K562 (cell line): ENCODE measurements around the gene ANKRD11. TPM values are rescaled to one million over a fixed set of nuclear protein-coding genes. Genes with fewer than 3 reads are reported as not detected.

ENCODE experiments used
- ATAC-seq: fragments of 200-7000 bp; cut with Tn5 transposase; 3 replicates; pipeline ENCODE4 v1.9.1; 2020; ENCODE audit warnings: moderate library complexity
- BruUV-seq: library from RNA; stranded (reverse); fragments of 400-500 nt; replicated peaks from 2 replicates; lab custom pipeline; 2021; lab: Mats Ljungman, UMichigan
- CTCF ChIA-PET: fragments of 300-600 bp; formaldehyde crosslinking; extraction: SDS; loops from one replicate; lab custom pipeline; 2021; ENCODE audit warnings: low intra/inter-chr PET ratio; lab: Yijun Ruan, JAX
- POLR2A ChIA-PET: fragments of 300-600, 350-650 bp; sonication (Branson Sonifier 250); formaldehyde crosslinking; extraction: SDS; loops from one replicate; lab custom pipeline; 2021; ENCODE audit warnings: antibody characterized with exemption, inconsistent platforms; lab: Yijun Ruan, JAX
- DNase-seq, 4 experiments: peaks; one replicate each; pipeline versions ENCODE4 v3.0.0 to v3.0.0-alpha.2; 2011 to 2018; ENCODE audit warnings: low spot score in 3 of 4, mixed read lengths in 3 of 4; ENCODE audit errors: extremely low read depth in 1 of 4
- FAIRE-seq: peaks from 2 replicates; lab custom pipeline; 2011; peaks lifted over from hg19 to GRCh38; lab: Jason Lieb, UNC
- H2AFZ ChIP-seq: 2 replicates; pipeline ENCODE4 v1.6.0; 2011; ENCODE audit warnings: low read depth, low read length, control low read depth, inconsistent platforms
- H3K27ac ChIP-seq: fragments of 200-600 bp; 3 replicates; pipeline ENCODE4 v1.8.0; 2011; ENCODE audit warnings: low read depth, mild to moderate bottlenecking, control low read depth, inconsistent platforms, low read length, moderate library complexity, mixed read lengths; ENCODE audit errors: extremely low read depth
- H3K27me3 ChIP-seq, 2 experiments: fragments of 300-600 bp in 1 of 2; 2 replicates in 1 of 2; 3 replicates in 1 of 2; pipeline versions ENCODE4 v1.6.0 to v1.8.0; 2011; ENCODE audit warnings: inconsistent platforms in 2 of 2, low read length in 2 of 2, mild to moderate bottlenecking in 1 of 2, mixed read lengths in 1 of 2, moderate library complexity in 1 of 2; ENCODE audit not compliant: control insufficient read depth in 2 of 2, insufficient read depth in 2 of 2
- H3K36me3 ChIP-seq: fragments of 300-600 bp; 3 replicates; pipeline ENCODE4 v1.8.0; 2011; ENCODE audit warnings: mild to moderate bottlenecking, low read length, inconsistent platforms; ENCODE audit not compliant: control insufficient read depth, insufficient read depth
- H3K4me1 ChIP-seq, 2 experiments: fragments of 200-600 bp in 1 of 2; replicated peaks in 1 of 2; 2 replicates in 1 of 2; 3 replicates in 1 of 2; pipeline versions ENCODE4 v1.5.1 to v1.8.0; 2011; ENCODE audit warnings: inconsistent platforms in 2 of 2, low read length in 2 of 2, mild to moderate bottlenecking in 1 of 2, mixed read lengths in 1 of 2, moderate library complexity in 1 of 2; ENCODE audit not compliant: control insufficient read depth in 2 of 2, insufficient read depth in 2 of 2
- H3K4me2 ChIP-seq: 2 replicates; pipeline ENCODE4 v1.6.1; 2011; ENCODE audit warnings: low read length, control low read depth, inconsistent platforms, mixed read lengths; ENCODE audit not compliant: insufficient read depth
- H3K4me3 ChIP-seq: fragments of 200-600 bp; sonication (generic), shearing (Covaris generic); 2 replicates; pipeline ENCODE4 v1.5.1; 2016; ENCODE audit warnings: control low read depth, inconsistent platforms
- H3K79me2 ChIP-seq: fragments of 200-600 bp; 3 replicates; pipeline ENCODE4 v1.8.0; 2011; ENCODE audit warnings: low read length, inconsistent platforms; ENCODE audit not compliant: control insufficient read depth, insufficient read depth
- H3K9ac ChIP-seq, 2 experiments: 2 replicates each; pipeline versions ENCODE4 v1.6.0 to v1.6.1; 2011; ENCODE audit warnings: low read depth in 2 of 2, low read length in 2 of 2, control low read depth in 1 of 2, inconsistent platforms in 1 of 2, mild to moderate bottlenecking in 1 of 2, mixed read lengths in 1 of 2; ENCODE audit not compliant: insufficient read depth in 1 of 2
- H3K9me1 ChIP-seq: one replicate; pipeline ENCODE4 v1.6.0; 2011; ENCODE audit warnings: inconsistent platforms, mild to moderate bottlenecking, low read length, moderate library complexity; ENCODE audit not compliant: control insufficient read depth, insufficient read depth
- H3K9me3 ChIP-seq: replicated peaks from 2 replicates; pipeline ENCODE4 v1.5.1; 2011; ENCODE audit warnings: low read depth, low read length, inconsistent platforms; ENCODE audit not compliant: control insufficient read depth, insufficient read depth
- H4K20me1 ChIP-seq: replicated peaks from 2 replicates; pipeline ENCODE4 v1.6.1; 2011; ENCODE audit warnings: low read length, inconsistent platforms, mixed read lengths; ENCODE audit not compliant: control insufficient read depth, insufficient read depth
- CREBBP ChIP-seq: IDR thresholded peaks from one replicate; pipeline ENCODE4 v1.6.1; 2012; ENCODE audit warnings: low read depth, mild to moderate bottlenecking, control low read depth, inconsistent platforms, low read length
- CXXC5 ChIP-seq: fragments of 250-450 bp; sonication (Bioruptor Pico); IDR thresholded peaks from 2 replicates; pipeline ENCODE4 v1.8.0; 2022; ENCODE audit warnings: inconsistent platforms, mild to moderate bottlenecking, moderate library complexity
- HDAC1 ChIP-seq, 2 experiments: fragments of 450-650 bp; IDR thresholded peaks; 2 replicates each; pipeline ENCODE4 v1.6.1; 2016 to 2017; ENCODE audit warnings: inconsistent platforms in 1 of 2, mild to moderate bottlenecking in 1 of 2, moderate library complexity in 1 of 2
- PCBP2 ChIP-seq: fragments of 200-400 bp; formaldehyde crosslinking; IDR thresholded peaks from 2 replicates; pipeline ENCODE4 v1.6.1; 2018; ENCODE audit warnings: low read length, low read depth, mild to moderate bottlenecking, moderate library complexity; ENCODE audit not compliant: poor library complexity, severe bottlenecking
- RBM34 ChIP-seq: fragments of 200-400 bp; formaldehyde crosslinking; IDR thresholded peaks from 2 replicates; pipeline ENCODE4 v1.6.1; 2018; ENCODE audit warnings: low read length, borderline replicate concordance; ENCODE audit not compliant: insufficient read depth
- RFX5 ChIP-seq: IDR thresholded peaks from 2 replicates; pipeline ENCODE4 v1.6.1; 2011; ENCODE audit warnings: low read depth, mild to moderate bottlenecking, improper control_type of control experiment, low read length
- THAP7 ChIP-seq: fragments of 250-450 bp; sonication (Bioruptor Pico); IDR thresholded peaks from 2 replicates; pipeline ENCODE4 v1.5.0; 2021
- TOE1 ChIP-seq, 2 experiments: fragments of 450-650 bp in 1 of 2; sonication (generic) in 1 of 2; formaldehyde crosslinking in 1 of 2; IDR thresholded peaks; 2 replicates each; pipeline versions ENCODE4 v1.7.1 to v1.8.0; 2016 to 2022; ENCODE audit warnings: borderline replicate concordance in 2 of 2, mild to moderate bottlenecking in 2 of 2, antibody characterized with exemption in 1 of 2, inconsistent platforms in 1 of 2, low read depth in 1 of 2, missing genetic modification reagents in 1 of 2, moderate library complexity in 1 of 2
- ZNF57 ChIP-seq: fragments of 450-650 bp; formaldehyde crosslinking; IDR thresholded peaks from 2 replicates; pipeline ENCODE4 v1.4.0; 2020; ENCODE audit warnings: mild to moderate bottlenecking, moderate library complexity
- WGBS: fragments of 100-300 bp; shearing (Covaris generic); methylation state at CpG from one replicate; pipeline ENCODE4 v1.1.6; 2016; ENCODE audit warnings: low coverage, mixed read lengths; ENCODE audit not compliant: insufficient coverage; ENCODE audit errors: missing lambda C conversion rate; 5-methylcytosine and 5-hydroxymethylcytosine counted together
- in situ Hi-C: fragments of 300-500 bp; cut with MboI; formaldehyde crosslinking; loops from 4 replicates; pipeline ENCODE4 v1.15.0; 2018; ENCODE audit warnings: inconsistent platforms, mixed read lengths
- intact Hi-C: fragments of 100-400 bp; cut with micrococcal nuclease; formaldehyde crosslinking; loops from 2 replicates; pipeline ENCODE4 v1.14.2; 2022
- polyA plus RNA-seq, 8 experiments: library from polyadenylated mRNA; depleted of rRNA in 4 of 8; stranded (reverse) in 5 of 8; unstranded in 3 of 8; fragments of >200 nt; fragmentation: Nextera tagmentation in 2 of 8; fragmentation: Illumina TruSeq in 1 of 8; extraction: Ambion mirVana in 2 of 8; extraction: Trizol in 1 of 8; gene quantifications; 2 replicates each; pipeline versions ENCODE4 v1.2.1 to v1.2.3, GENCODE V29; 2011 to 2014; ENCODE audit warnings: inconsistent platforms in 1 of 8, missing spikeins in 1 of 8
- total RNA-seq, 7 experiments: library from RNA; depleted of rRNA in 6 of 7; stranded (reverse); fragments of >200 nt in 6 of 7; fragmentation: Illumina TruSeq in 2 of 7; extraction: Trizol in 2 of 7; gene quantifications; 2 replicates each; pipeline versions ENCODE4 v1.2.1 to v1.2.3, GENCODE V29; 2011 to 2021; ENCODE audit warnings: low replicate concordance in 1 of 7
- TF ChIP-seq, protein P1 (sequence below): sonication (generic); formaldehyde crosslinking; IDR thresholded peaks from 2 replicates; pipeline ENCODE4 v1.8.1; 2023; ENCODE audit warnings: mild to moderate bottlenecking, missing genetic modification reagents

The ANKRD11 gene
- total and polyA plus RNA-seq, 9 of the 15 experiments (the other 6 are each of a cell fraction or from before 2014, with no cell fraction given): 4.7 to 126 (median 31.7) TPM

DNA sequence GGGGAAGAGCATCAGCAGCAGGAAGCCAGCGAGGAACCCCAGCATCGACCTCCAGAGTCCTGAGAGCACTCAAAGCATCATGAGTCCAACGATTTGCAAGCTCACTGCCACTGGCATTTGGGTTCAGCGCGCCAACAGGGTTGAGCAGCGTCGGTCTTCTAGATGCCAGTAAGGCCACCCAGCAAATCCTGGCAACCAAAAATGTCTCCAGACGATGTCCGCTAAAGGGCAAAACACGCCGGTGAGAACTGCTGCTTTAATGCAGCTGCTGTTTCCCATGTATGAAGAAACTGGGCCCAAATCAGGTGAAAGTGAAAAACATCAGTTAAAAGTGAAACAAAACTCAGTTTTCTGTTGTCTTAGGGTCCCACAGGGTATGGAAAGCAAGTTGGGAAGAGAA lies 70.2 kb downstream of the ANKRD11 start:
- Histone ChIP-seq H3K4me2 (no peak overlapping the region), H3K27me3 (no peaks in the 10 kb centered on the region), H3K4me1 (peaks cover 2 to 11% of the 10 kb centered on the region in 2 experiments; a peak in 3 of 5 replicates), H3K27ac (no peak overlapping the region), H3K4me3 (no peak overlapping the region), H3K9me1 (peaks cover 4% of the 10 kb centered on the region), H3K9me3 (no peaks in the 10 kb centered on the region), H3K79me2 (peaks cover 94% of the 10 kb centered on the region), H3K36me3 (peaks cover 61% of the 10 kb centered on the region), H4K20me1 (peaks cover 75% of the 10 kb centered on the region), H2AFZ (no peak overlapping the region), H3K9ac (no peak overlapping the region)
- in situ Hi-C loops (no loop called here), intact Hi-C loops (no loop called here)
- CTCF ChIA-PET: no interaction called here
- no peak for FAIRE-seq
- DNase-seq: no peak
- no peak for TF ChIP-seq RFX5
- TF ChIP-seq CREBBP: no peak
- no peak for TF ChIP-seq ZNF57
- POLR2A ChIA-PET: interaction anchor here (0.6 to 2.7 kb wide), 5 partner anchors 10 to 85 kb away, joined by 3 to 12 read pairs (median 3); no protein-coding TSS in a partner anchor
- BruUV-seq: no TSS peak
- WGBS: 92% methylated on average over 10 of the region's 11 CpGs
- no peak for ATAC-seq

DNA sequence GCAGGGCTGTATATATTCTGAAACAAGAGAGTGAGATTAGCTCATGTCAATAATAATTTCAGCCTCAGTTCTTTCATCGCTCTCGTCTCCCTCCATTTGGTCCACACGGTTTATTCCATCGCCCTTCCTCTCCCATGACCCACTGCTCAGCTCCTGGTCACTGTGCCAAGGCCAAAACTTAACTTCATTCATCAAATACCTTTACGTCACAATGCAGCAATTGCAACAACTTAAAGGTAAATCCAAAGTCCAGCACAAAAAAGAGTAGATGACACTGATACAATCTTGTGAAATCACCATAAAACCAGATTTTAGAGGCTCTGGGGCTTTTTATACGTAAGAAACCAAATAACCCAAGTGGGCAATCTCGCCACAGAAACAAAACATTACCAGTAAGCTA lies 72.0 kb downstream of the ANKRD11 start:
- intact Hi-C loops: no loop called here
- no peak overlapping the region for H3K4me3 ChIP-seq
- peaks cover 59% of the 10 kb centered on the region for H3K36me3 ChIP-seq
- no TSS peak for BruUV-seq
- TF ChIP-seq TOE1 (IDR thresholded peaks at IDR 0.05; ENCODE audit: borderline replicate concordance) (no peak), TOE1 (CRISPR knock-in tag; IDR thresholded peaks at IDR 0.05; ENCODE audit: borderline replicate concordance, low read depth) (no peak), THAP7 (CRISPR knock-in tag) (no peak), CXXC5 (CRISPR knock-in tag) (no peak), HDAC1 (IDR thresholded peaks at IDR 0.05) (no peak), RBM34 (no peak), PCBP2 (no peak)
- TF ChIP-seq, protein P1, sequence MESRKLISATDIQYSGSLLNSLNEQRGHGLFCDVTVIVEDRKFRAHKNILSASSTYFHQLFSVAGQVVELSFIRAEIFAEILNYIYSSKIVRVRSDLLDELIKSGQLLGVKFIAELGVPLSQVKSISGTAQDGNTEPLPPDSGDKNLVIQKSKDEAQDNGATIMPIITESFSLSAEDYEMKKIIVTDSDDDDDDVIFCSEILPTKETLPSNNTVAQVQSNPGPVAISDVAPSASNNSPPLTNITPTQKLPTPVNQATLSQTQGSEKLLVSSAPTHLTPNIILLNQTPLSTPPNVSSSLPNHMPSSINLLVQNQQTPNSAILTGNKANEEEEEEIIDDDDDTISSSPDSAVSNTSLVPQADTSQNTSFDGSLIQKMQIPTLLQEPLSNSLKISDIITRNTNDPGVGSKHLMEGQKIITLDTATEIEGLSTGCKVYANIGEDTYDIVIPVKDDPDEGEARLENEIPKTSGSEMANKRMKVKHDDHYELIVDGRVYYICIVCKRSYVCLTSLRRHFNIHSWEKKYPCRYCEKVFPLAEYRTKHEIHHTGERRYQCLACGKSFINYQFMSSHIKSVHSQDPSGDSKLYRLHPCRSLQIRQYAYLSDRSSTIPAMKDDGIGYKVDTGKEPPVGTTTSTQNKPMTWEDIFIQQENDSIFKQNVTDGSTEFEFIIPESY: no peak
- TF ChIP-seq, all 486 proteins: peak for 0
- Histone ChIP-seq H4K20me1 (peaks cover 77% of the 10 kb centered on the region), H3K27ac (no peak overlapping the region), H3K27me3 (no peaks in the 10 kb centered on the region), H2AFZ (no peak overlapping the region), H3K79me2 (peaks cover 93% of the 10 kb centered on the region), H3K9me1 (peaks cover 14% of the 10 kb centered on the region), H3K9me3 (no peaks in the 10 kb centered on the region), H3K4me1 (peaks cover 12 to 28% of the 10 kb centered on the region in 2 experiments; a peak in 4 of 5 replicates), H3K4me2 (no peak overlapping the region), H3K9ac (no peak overlapping the region)
- in situ Hi-C loops: no loop called here
- 90% methylated on average over 7 of the region's 7 CpGs for WGBS
- ATAC-seq (no peak), FAIRE-seq (no peak), DNase-seq (no peak)
- ChIA-PET CTCF (no interaction called here), POLR2A (interaction anchor here (1.1 to 1.2 kb wide), 2 partner anchors 14 to 34 kb away, joined by 3 read pairs; no protein-coding TSS in a partner anchor)
